ENCODE measurements around the gene CCDC38. TPM values are rescaled to one million over a fixed set of nuclear protein-coding genes. Genes with fewer than 3 reads are reported as not detected.

The CCDC38 gene
- total RNA-seq (2013; cell fraction: nucleolus; rRNA removed) = not detected in 2 replicates
- total RNA-seq (2014; rRNA removed) = not detected in 2 replicates
- total RNA-seq (2014; rRNA removed; fragmentation: Illumina TruSeq; extraction: Trizol) = not detected in 2 replicates
- total RNA-seq (2021) = 0.08 TPM in 1 of 2 replicates, not detected in the other
- polyA plus RNA-seq (2011; ENCODE audit: low read depth) = not detected
- 0.04 TPM in 2 replicates for polyA plus RNA-seq (2011; rRNA removed)
- polyA plus RNA-seq (2011; cell fraction: cytosol; rRNA removed) = 0.02 TPM in 1 of 2 replicates, not detected in the other
- polyA plus RNA-seq (2011; cell fraction: nucleus; rRNA removed) = not detected in 2 replicates
- 0.20 TPM in 1 of 2 replicates, not detected in the other for polyA plus RNA-seq (2012)
- polyA plus RNA-seq (2014; fragmentation: Illumina TruSeq; extraction: Trizol) = not detected in 2 replicates
- not detected for polyA plus RNA-seq (2014; fragmentation: Nextera tagmentation; extraction: Ambion mirVana)
- 0.06 TPM in 1 of 2 replicates, not detected in the other for polyA plus RNA-seq (2014; rRNA removed)
- under 1 TPM in 1 of 2 experiments, not detected in 1; 0.05 TPM for polyA plus RNA-seq (2016; fragmentation: Nextera tagmentation; extraction: Ambion mirVana)
- not detected in 2 replicates for polyA minus RNA-seq (2011; rRNA and poly(A)+ RNA removed)
- polyA minus RNA-seq (2011; cell fraction: cytosol; rRNA and poly(A)+ RNA removed) = not detected in 2 replicates
- polyA minus RNA-seq (2011; cell fraction: nucleus; rRNA and poly(A)+ RNA removed) = 0.19 TPM in 1 of 2 replicates, not detected in the other
- Bru-seq, nascent RNA = percentile 18 among the genes with signal in this experiment
- BruChase-seq, experiment 1, labeled RNA remaining after a 6-hour chase = percentile 6 among the genes with signal in this experiment
- percentile 8 among the genes with signal in this experiment for BruChase-seq, experiment 2, labeled RNA remaining after a 2-hour chase
- long read RNA-seq, experiment 1 = 0 reads
- long read RNA-seq, experiment 2, partial matches to known transcripts = 0 of 2 reads
- long read RNA-seq, experiment 2, other reads (novel, unspliced or antisense) = 2 of 2 reads

DNA sequence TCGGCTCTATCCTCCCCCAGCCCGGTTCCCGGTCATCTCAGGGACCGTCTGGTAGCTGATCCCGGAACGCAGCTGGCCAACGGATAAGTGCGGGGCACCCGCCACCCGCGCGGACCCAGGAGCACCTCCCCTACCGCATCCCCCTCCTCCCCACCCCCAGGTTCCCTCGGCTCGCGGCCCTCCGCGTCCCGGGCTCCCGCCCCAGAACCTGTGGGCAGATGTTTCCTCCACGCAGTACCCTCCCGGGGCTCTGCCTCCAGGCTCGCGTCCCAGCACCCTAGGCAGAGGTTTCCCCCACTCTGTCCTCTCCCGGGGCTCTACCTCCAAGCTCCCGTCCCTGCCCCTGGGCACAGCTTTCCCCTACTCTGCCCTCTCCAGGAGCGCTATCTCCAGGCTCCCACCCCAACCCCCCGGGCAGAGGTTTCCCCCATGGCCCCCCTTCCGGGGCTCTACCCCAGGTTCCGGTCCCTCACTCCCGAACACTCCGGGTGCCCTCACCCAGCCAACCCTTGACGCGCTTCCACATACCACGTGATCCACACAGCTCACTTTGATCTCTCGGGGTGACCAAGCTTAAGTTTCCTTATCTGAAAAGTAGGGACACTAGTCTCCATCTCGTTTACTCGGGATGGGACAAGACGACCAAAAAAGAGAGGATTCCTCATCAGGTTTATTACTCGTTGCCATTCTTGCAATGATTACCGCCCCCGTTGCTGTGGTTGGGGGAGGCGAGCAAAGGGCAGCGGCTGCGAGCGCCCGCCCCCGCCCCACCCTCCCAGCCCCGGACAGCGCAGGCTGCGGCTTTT lies at the start of gene CCDC38:
CCDC38 (minus strand) TSS at position 91 of the 806 bp plus-strand sequence. CDS start 6,105 bp downstream, outside the sequence.
- no peaks in the 10 kb centered on the region for H3K9me3 ChIP-seq (replicated peaks; ENCODE audit: control insufficient read depth, insufficient read depth, low read length)
- no peaks in the 10 kb centered on the region for H3K36me3 ChIP-seq (ENCODE audit: control insufficient read depth in 2 of 2, insufficient read depth in 2 of 2, low read length in 1 of 2)
- ChIA-PET RAD21 (ENCODE audit: unreplicated experiment) (interaction anchor here (1.3 kb wide), 2 partner anchors 56 to 78 kb away, joined by 5 to 6 read pairs; no protein-coding TSS in a partner anchor), SMC1A (ENCODE audit: uncharacterized antibody, unreplicated experiment) (interaction anchor here (1.0 to 2.0 kb wide), 6 partner anchors 9 to 51 kb away, joined by 3 to 6 read pairs (median 4); no protein-coding TSS in a partner anchor), CTCF (interaction anchor here (0.6 to 4.9 kb wide), 9 partner anchors 11 to 574 kb away, joined by 3 to 26 read pairs (median 5); no protein-coding TSS in a partner anchor), POLR2A (interaction anchor here (0.6 to 1.2 kb wide), 2 partner anchors 272 to 921 kb away, joined by 4 to 15 read pairs; no protein-coding TSS in a partner anchor)
- in situ Hi-C loops (cut with MboI) = no loop called here
- no peaks in the 10 kb centered on the region for H3K79me2 ChIP-seq (ENCODE audit: control insufficient read depth, insufficient read depth, low read length)
- peaks cover 3% of the 10 kb centered on the region; the same call in 1 of the 2 replicates for H3K4me1 ChIP-seq (ENCODE audit: control insufficient read depth, insufficient read depth, low read length)
- H3K4me2 ChIP-seq (ENCODE audit: control insufficient read depth, insufficient read depth) = peak within 1 kb of the TSS; percentile 93
- H3K4me3 ChIP-seq = peak within 1 kb of the TSS; percentile 94
- peak; percentile 98 for ATAC-seq
- peak within 1 kb of the TSS; percentile 97 for H2AFZ ChIP-seq (ENCODE audit: control insufficient read depth, low read depth, low read length)
- peak within 1 kb of the TSS; percentile 53 for H3K27ac ChIP-seq (ENCODE audit: control insufficient read depth, insufficient read depth)
- WGBS (ENCODE audit: insufficient coverage, insufficient replicate concordance, low lambda C conversion rate, missing lambda C conversion rate) = 0% methylated on average over 20 of the region's 51 CpGs
- no peaks in the 10 kb centered on the region for H3K27me3 ChIP-seq (replicated peaks in 1 of 2; ENCODE audit: control insufficient read depth in 2 of 2, insufficient read depth in 2 of 2, low read length in 1 of 2)
- BruUV-seq (replicated peaks) = no TSS peak
- DNase-seq (ENCODE audit: low read depth, low spot score) = peak; percentile 57
- peak; percentile 13 for FAIRE-seq
- H4K20me1 ChIP-seq (ENCODE audit: control insufficient read depth, insufficient read depth) = no peaks in the 10 kb centered on the region
- intact Hi-C loops (cut with micrococcal nuclease; ENCODE audit: unreplicated experiment) = no loop called here
- H3K9ac ChIP-seq (ENCODE audit: control insufficient read depth, insufficient read depth, low read length) = peak within 1 kb of the TSS; percentile 78
- TF ChIP-seq JUNB (IDR thresholded peaks at IDR 0.05) = no peak
- no peak for TF ChIP-seq MYC (IDR thresholded peaks at IDR 0.05; ENCODE audit: insufficient read depth, insufficient read length, insufficient replicate concordance, low read length, severe bottlenecking)
- no peak for TF ChIP-seq MTA2 (IDR thresholded peaks at IDR 0.05; ENCODE audit: low read depth)
- TF ChIP-seq CHD2 (IDR thresholded peaks at IDR 0.05; ENCODE audit: borderline replicate concordance, low read depth, low read length) = no peak
- TF ChIP-seq ZNF592 (IDR thresholded peaks at IDR 0.05) = no peak
- TF ChIP-seq ZNF622 (IDR thresholded peaks at IDR 0.05) = no peak
- TF ChIP-seq ATF7 (IDR thresholded peaks at IDR 0.05; ENCODE audit: low read depth) = no peak
- TF ChIP-seq YBX1 (IDR thresholded peaks at IDR 0.05) = no peak
- no peak for TF ChIP-seq TBL1XR1 (IDR thresholded peaks at IDR 0.05; ENCODE audit: low read depth, low read length)
- TF ChIP-seq CREB1 (IDR thresholded peaks at IDR 0.05; ENCODE audit: low read depth) = 0 out of 2 replicates have a peak, but pooled peaks have one; percentile 20
- TF ChIP-seq POU2F2 (IDR thresholded peaks at IDR 0.05; ENCODE audit: borderline replicate concordance, low read depth, low read length) = peak; percentile 49; the same call in 1 of the 3 replicates
- TF ChIP-seq SMAD1 (IDR thresholded peaks at IDR 0.05; ENCODE audit: low read depth, partially characterized antibody) = no peak
- no peak for TF ChIP-seq POLR2AphosphoS2 (IDR thresholded peaks at IDR 0.05; ENCODE audit: low read depth, low read length)
- no peak for TF ChIP-seq ASH2L (IDR thresholded peaks at IDR 0.05; ENCODE audit: borderline replicate concordance, low read depth)

Data from GM12878 (cell line).